ENCODE data around the gene IGSF5. TPM values are rescaled to one million over a fixed set of nuclear protein-coding genes. Genes with fewer than 3 reads are reported as not detected.

IGSF5 gene
- total RNA-seq, 1 donor from 2014 or later, result not detected

GRCh38 chr21:39754811-39755210 lies 9.8 kb downstream of the IGSF5 start:
- intact Hi-C loops (cut with micrococcal nuclease), result no loop called here
- no peak overlapping the region for H3K27ac Mint-ChIP-seq
- no peaks in the 10 kb centered on the region for H3K36me3 Mint-ChIP-seq (ENCODE audit: low read depth)
- no peak overlapping the region for H3K4me3 Mint-ChIP-seq (ENCODE audit: low read depth)
- DNase-seq (ENCODE audit: low spot score), result no peak
- H3K9me3 Mint-ChIP-seq, result peaks cover 10% of the 10 kb centered on the region
- no peaks in the 10 kb centered on the region for H3K27me3 Mint-ChIP-seq (ENCODE audit: low read depth)
- no peaks in the 10 kb centered on the region for H3K4me1 Mint-ChIP-seq (ENCODE audit: low read depth)

GRCh38 chr21:39756285-39756684 lies 11.3 kb downstream of the IGSF5 start:
- intact Hi-C loops (cut with micrococcal nuclease), result no loop called here
- H3K27ac Mint-ChIP-seq, result no peak overlapping the region
- DNase-seq (ENCODE audit: low spot score), result no peak
- H3K36me3 Mint-ChIP-seq (ENCODE audit: low read depth), result no peaks in the 10 kb centered on the region
- H3K9me3 Mint-ChIP-seq, result peaks cover 10% of the 10 kb centered on the region
- H3K4me1 Mint-ChIP-seq (ENCODE audit: low read depth), result no peaks in the 10 kb centered on the region
- H3K27me3 Mint-ChIP-seq (ENCODE audit: low read depth), result no peaks in the 10 kb centered on the region
- no peak overlapping the region for H3K4me3 Mint-ChIP-seq (ENCODE audit: low read depth)

GRCh38 chr21:39763272-39763970 lies 18.4 kb downstream of the IGSF5 start:
- Mint-ChIP-seq H3K36me3 (ENCODE audit: low read depth) (no peaks in the 10 kb centered on the region), H3K9me3 (peaks cover 6% of the 10 kb centered on the region), H3K4me3 (ENCODE audit: low read depth) (no peak overlapping the region), H3K27me3 (ENCODE audit: low read depth) (no peaks in the 10 kb centered on the region), H3K4me1 (ENCODE audit: low read depth) (no peaks in the 10 kb centered on the region), H3K27ac (no peak overlapping the region)
- no peak for DNase-seq (ENCODE audit: low spot score)
- intact Hi-C loops (cut with micrococcal nuclease), result no loop called here

GRCh38 chr21:39774227-39774626 lies 29.2 kb downstream of the IGSF5 start:
- no peak overlapping the region for H3K27ac Mint-ChIP-seq
- no peaks in the 10 kb centered on the region for H3K9me3 Mint-ChIP-seq
- H3K4me1 Mint-ChIP-seq (ENCODE audit: low read depth), result no peaks in the 10 kb centered on the region
- no peak for DNase-seq (ENCODE audit: low spot score)
- intact Hi-C loops (cut with micrococcal nuclease), result no loop called here
- no peaks in the 10 kb centered on the region for H3K27me3 Mint-ChIP-seq (ENCODE audit: low read depth)
- no peak overlapping the region for H3K4me3 Mint-ChIP-seq (ENCODE audit: low read depth)
- H3K36me3 Mint-ChIP-seq (ENCODE audit: low read depth), result no peaks in the 10 kb centered on the region

GRCh38 chr21:39775816-39776215 lies 30.8 kb downstream of the IGSF5 start:
- Mint-ChIP-seq H3K27me3 (ENCODE audit: low read depth) (no peaks in the 10 kb centered on the region), H3K4me3 (ENCODE audit: low read depth) (no peak overlapping the region), H3K36me3 (ENCODE audit: low read depth) (no peaks in the 10 kb centered on the region), H3K9me3 (no peaks in the 10 kb centered on the region), H3K4me1 (ENCODE audit: low read depth) (no peaks in the 10 kb centered on the region), H3K27ac (no peak overlapping the region)
- DNase-seq (ENCODE audit: low spot score), result no peak
- intact Hi-C loops (cut with micrococcal nuclease), result no loop called here

GRCh38 chr21:39776589-39776988 lies 31.6 kb downstream of the IGSF5 start:
- no peak overlapping the region for H3K4me3 Mint-ChIP-seq (ENCODE audit: low read depth)
- DNase-seq (ENCODE audit: low spot score), result no peak
- intact Hi-C loops (cut with micrococcal nuclease), result no loop called here

GRCh38 chr21:39781331-39781730 lies 36.3 kb downstream of the IGSF5 start:
- H3K4me3 Mint-ChIP-seq (ENCODE audit: low read depth), result no peak overlapping the region
- no peaks in the 10 kb centered on the region for H3K9me3 Mint-ChIP-seq
- intact Hi-C loops (cut with micrococcal nuclease), result no loop called here
- H3K27me3 Mint-ChIP-seq (ENCODE audit: low read depth), result no peaks in the 10 kb centered on the region
- no peaks in the 10 kb centered on the region for H3K4me1 Mint-ChIP-seq (ENCODE audit: low read depth)
- no peak for DNase-seq (ENCODE audit: low spot score)
- no peaks in the 10 kb centered on the region for H3K36me3 Mint-ChIP-seq (ENCODE audit: low read depth)
- H3K27ac Mint-ChIP-seq, result no peak overlapping the region

More at GRCh38 chr21:39776589-39776988, 31.6 kb downstream of the IGSF5 start:
- Mint-ChIP-seq H3K36me3 (ENCODE audit: low read depth) (no peaks in the 10 kb centered on the region), H3K4me1 (ENCODE audit: low read depth) (no peaks in the 10 kb centered on the region), H3K27ac (no peak overlapping the region), H3K27me3 (ENCODE audit: low read depth) (no peaks in the 10 kb centered on the region), H3K9me3 (no peaks in the 10 kb centered on the region)

GRCh38 chr21:39788383-39788782 lies 43.4 kb downstream of the IGSF5 start:
- Mint-ChIP-seq H3K27ac (no peak overlapping the region), H3K36me3 (ENCODE audit: low read depth) (no peaks in the 10 kb centered on the region), H3K27me3 (ENCODE audit: low read depth) (no peaks in the 10 kb centered on the region), H3K4me3 (ENCODE audit: low read depth) (no peak overlapping the region), H3K4me1 (ENCODE audit: low read depth) (no peaks in the 10 kb centered on the region), H3K9me3 (no peaks in the 10 kb centered on the region)
- intact Hi-C loops (cut with micrococcal nuclease), result no loop called here
- DNase-seq (ENCODE audit: low spot score), result no peak

GRCh38 chr21:39796466-39796865 lies 51.5 kb downstream of the IGSF5 start:
- no peaks in the 10 kb centered on the region for H3K36me3 Mint-ChIP-seq (ENCODE audit: low read depth)
- H3K27me3 Mint-ChIP-seq (ENCODE audit: low read depth), result no peaks in the 10 kb centered on the region
- H3K9me3 Mint-ChIP-seq, result peaks cover 6% of the 10 kb centered on the region
- no peak for DNase-seq (ENCODE audit: low spot score)
- no peak overlapping the region for H3K27ac Mint-ChIP-seq
- no peak overlapping the region for H3K4me3 Mint-ChIP-seq (ENCODE audit: low read depth)
- H3K4me1 Mint-ChIP-seq (ENCODE audit: low read depth), result no peaks in the 10 kb centered on the region
- intact Hi-C loops (cut with micrococcal nuclease), result no loop called here

- H3K27me3 Mint-ChIP-seq (ENCODE audit: low read depth), result no peaks in the 10 kb centered on the region
- no peak overlapping the region for H3K4me3 Mint-ChIP-seq (ENCODE audit: low read depth)
- H3K4me1 Mint-ChIP-seq (ENCODE audit: low read depth), result no peaks in the 10 kb centered on the region
- peaks cover 6% of the 10 kb centered on the region for H3K9me3 Mint-ChIP-seq
- H3K36me3 Mint-ChIP-seq (ENCODE audit: low read depth), result no peaks in the 10 kb centered on the region
- H3K27ac Mint-ChIP-seq, result no peak overlapping the region
- DNase-seq (ENCODE audit: low spot score), result no peak
- intact Hi-C loops (cut with micrococcal nuclease), result no loop called here
Measured at GRCh38 chr21:39799178-39799577, 54.2 kb downstream of the IGSF5 start.

- H3K27ac Mint-ChIP-seq, result no peak overlapping the region
- no peaks in the 10 kb centered on the region for H3K27me3 Mint-ChIP-seq (ENCODE audit: low read depth)
- H3K9me3 Mint-ChIP-seq, result peaks cover under 1% of the 10 kb centered on the region
- no peaks in the 10 kb centered on the region for H3K4me1 Mint-ChIP-seq (ENCODE audit: low read depth)
- intact Hi-C loops (cut with micrococcal nuclease), result no loop called here
- no peaks in the 10 kb centered on the region for H3K36me3 Mint-ChIP-seq (ENCODE audit: low read depth)
- DNase-seq (ENCODE audit: low spot score), result no peak
- H3K4me3 Mint-ChIP-seq (ENCODE audit: low read depth), result no peak overlapping the region
Measured at GRCh38 chr21:39800311-39800710, 55.3 kb downstream of the IGSF5 start.

GRCh38 chr21:39802217-39802616 lies 57.2 kb downstream of the IGSF5 start:
- Mint-ChIP-seq H3K27ac (no peak overlapping the region), H3K4me1 (ENCODE audit: low read depth) (no peaks in the 10 kb centered on the region), H3K27me3 (ENCODE audit: low read depth) (no peaks in the 10 kb centered on the region), H3K4me3 (ENCODE audit: low read depth) (no peak overlapping the region), H3K9me3 (no peaks in the 10 kb centered on the region), H3K36me3 (ENCODE audit: low read depth) (no peaks in the 10 kb centered on the region)
- intact Hi-C loops (cut with micrococcal nuclease), result no loop called here
- DNase-seq (ENCODE audit: low spot score), result no peak

- Mint-ChIP-seq H3K36me3 (ENCODE audit: low read depth) (no peaks in the 10 kb centered on the region), H3K4me3 (ENCODE audit: low read depth) (no peak overlapping the region), H3K4me1 (ENCODE audit: low read depth) (no peaks in the 10 kb centered on the region), H3K27ac (no peak overlapping the region), H3K27me3 (ENCODE audit: low read depth) (no peaks in the 10 kb centered on the region), H3K9me3 (peaks cover 5% of the 10 kb centered on the region)
- no peak for DNase-seq (ENCODE audit: low spot score)
- intact Hi-C loops (cut with micrococcal nuclease), result no loop called here
Measured at GRCh38 chr21:39803393-39803792, 58.4 kb downstream of the IGSF5 start.

GRCh38 chr21:39804240-39804639 lies 59.3 kb downstream of the IGSF5 start:
- H3K4me3 Mint-ChIP-seq (ENCODE audit: low read depth), result no peak overlapping the region
- H3K27ac Mint-ChIP-seq, result no peak overlapping the region
- H3K4me1 Mint-ChIP-seq (ENCODE audit: low read depth), result no peaks in the 10 kb centered on the region
- no peaks in the 10 kb centered on the region for H3K27me3 Mint-ChIP-seq (ENCODE audit: low read depth)
- peaks cover 5% of the 10 kb centered on the region for H3K9me3 Mint-ChIP-seq
- intact Hi-C loops (cut with micrococcal nuclease), result no loop called here
- H3K36me3 Mint-ChIP-seq (ENCODE audit: low read depth), result no peaks in the 10 kb centered on the region
- DNase-seq (ENCODE audit: low spot score), result no peak

Data from activated T-helper 2 cell treated with anti-CD3 and anti-CD28 coated beads, Interferon-gamma antibody, Interleukin-2, Interleukin-4, amounts not matched to agents 10 μg/mL and 5 μg/mL and 100 μg/mL, durations not matched to agents 14 hours and 24 hours and 36 hours (primary cell).